GM12878 (cell line): Measurements from ENCODE around the gene FBXW8. TPM values are rescaled to one million over a fixed set of nuclear protein-coding genes. Genes with fewer than 3 reads are reported as not detected.

Experiments
- BCL11A ChIP-seq: IDR thresholded peaks from 2 replicates; pipeline ENCODE4 v1.6.1; 2011; ENCODE audit warnings: low read depth, low read length
- polyA plus RNA-seq, 11 experiments: library from polyadenylated mRNA; depleted of rRNA in 4 of 11; unstranded in 6 of 11; stranded (reverse) in 5 of 11; fragments of >200 nt; fragmentation: Nextera tagmentation in 4 of 11; fragmentation: Illumina TruSeq in 1 of 11; extraction: Ambion mirVana in 4 of 11; extraction: Trizol in 1 of 11; gene quantifications; 1 replicate in 1 of 11; 2 replicates in 10 of 11; pipeline versions ENCODE4 v1.2.1 to v1.2.3, GENCODE V29; 2011 to 2016; ENCODE audit warnings: inconsistent platforms in 2 of 11, missing spikeins in 2 of 11, low read depth in 1 of 11
- total RNA-seq, 4 experiments: library from RNA; depleted of rRNA in 3 of 4; stranded (reverse); fragments of >200 nt in 3 of 4; fragmentation: Illumina TruSeq in 1 of 4; extraction: Trizol in 1 of 4; gene quantifications; 2 replicates each; pipeline versions ENCODE4 v1.2.1 to v1.2.3, GENCODE V29; 2013 to 2021
- TF ChIP-seq, protein P1 (sequence below): fragments of 450-650 bp; IDR thresholded peaks from 2 replicates; pipeline ENCODE4 v1.6.1; 2017; ENCODE audit warnings: mild to moderate bottlenecking, moderate library complexity
- TF ChIP-seq, protein P2 (sequence below): fragments of 450-650 bp; IDR thresholded peaks from 2 replicates; pipeline ENCODE4 v1.6.1; 2017; ENCODE audit warnings: antibody characterized with exemption, mild to moderate bottlenecking, moderate library complexity

FBXW8 gene
- total and polyA plus RNA-seq, 10 of the 15 experiments (the other 5 are each of a cell fraction or from before 2014, with no cell fraction given), result 0.49 to 7.5 (median 4.4) TPM

DNA sequence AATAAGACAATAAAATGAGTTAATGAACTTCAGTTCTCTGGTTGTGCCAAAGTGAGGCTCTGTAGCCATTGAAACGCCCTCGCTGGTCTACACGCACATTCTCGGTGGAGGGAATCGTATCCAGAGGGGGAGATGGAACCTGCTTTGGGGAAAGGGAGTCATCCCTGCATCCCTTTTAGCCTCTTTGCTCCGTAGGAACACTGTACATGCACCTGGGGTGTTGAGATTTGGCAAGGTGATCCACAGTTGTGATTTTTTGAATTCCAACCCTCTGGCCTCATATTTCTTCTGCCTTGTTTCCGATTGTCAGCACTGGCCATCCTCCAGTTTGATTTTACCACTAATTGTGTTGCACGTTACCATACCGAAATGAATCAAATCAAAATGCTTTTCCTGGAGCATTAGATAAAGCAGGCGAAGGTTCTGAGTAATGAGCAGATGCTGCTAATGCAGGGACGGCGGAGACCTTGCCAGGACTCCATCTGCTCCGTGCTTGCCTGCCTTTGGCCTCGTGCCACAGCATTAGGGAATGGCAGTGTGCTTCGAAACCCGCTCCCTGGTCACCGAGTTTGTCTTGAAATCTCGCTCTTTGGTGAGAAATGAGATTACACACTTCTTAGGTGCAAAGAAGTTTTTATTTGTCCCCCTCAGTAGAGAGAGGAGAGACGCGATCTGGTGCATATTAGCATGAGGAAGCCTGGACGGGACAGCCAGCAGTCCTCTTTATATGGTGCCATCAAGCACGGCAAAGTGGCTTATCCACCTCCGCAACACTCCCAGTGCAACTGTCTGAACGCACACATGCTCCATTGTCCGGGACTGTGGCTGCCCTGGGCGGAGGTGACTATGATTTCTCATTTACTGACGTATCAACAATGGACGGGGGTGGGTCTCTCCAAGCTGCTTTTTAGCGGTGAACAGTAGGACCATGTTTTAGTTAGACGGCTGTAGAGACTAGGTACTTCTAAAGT lies 59.1 kb downstream of the FBXW8 start (continued):
- TF ChIP-seq, protein P1, sequence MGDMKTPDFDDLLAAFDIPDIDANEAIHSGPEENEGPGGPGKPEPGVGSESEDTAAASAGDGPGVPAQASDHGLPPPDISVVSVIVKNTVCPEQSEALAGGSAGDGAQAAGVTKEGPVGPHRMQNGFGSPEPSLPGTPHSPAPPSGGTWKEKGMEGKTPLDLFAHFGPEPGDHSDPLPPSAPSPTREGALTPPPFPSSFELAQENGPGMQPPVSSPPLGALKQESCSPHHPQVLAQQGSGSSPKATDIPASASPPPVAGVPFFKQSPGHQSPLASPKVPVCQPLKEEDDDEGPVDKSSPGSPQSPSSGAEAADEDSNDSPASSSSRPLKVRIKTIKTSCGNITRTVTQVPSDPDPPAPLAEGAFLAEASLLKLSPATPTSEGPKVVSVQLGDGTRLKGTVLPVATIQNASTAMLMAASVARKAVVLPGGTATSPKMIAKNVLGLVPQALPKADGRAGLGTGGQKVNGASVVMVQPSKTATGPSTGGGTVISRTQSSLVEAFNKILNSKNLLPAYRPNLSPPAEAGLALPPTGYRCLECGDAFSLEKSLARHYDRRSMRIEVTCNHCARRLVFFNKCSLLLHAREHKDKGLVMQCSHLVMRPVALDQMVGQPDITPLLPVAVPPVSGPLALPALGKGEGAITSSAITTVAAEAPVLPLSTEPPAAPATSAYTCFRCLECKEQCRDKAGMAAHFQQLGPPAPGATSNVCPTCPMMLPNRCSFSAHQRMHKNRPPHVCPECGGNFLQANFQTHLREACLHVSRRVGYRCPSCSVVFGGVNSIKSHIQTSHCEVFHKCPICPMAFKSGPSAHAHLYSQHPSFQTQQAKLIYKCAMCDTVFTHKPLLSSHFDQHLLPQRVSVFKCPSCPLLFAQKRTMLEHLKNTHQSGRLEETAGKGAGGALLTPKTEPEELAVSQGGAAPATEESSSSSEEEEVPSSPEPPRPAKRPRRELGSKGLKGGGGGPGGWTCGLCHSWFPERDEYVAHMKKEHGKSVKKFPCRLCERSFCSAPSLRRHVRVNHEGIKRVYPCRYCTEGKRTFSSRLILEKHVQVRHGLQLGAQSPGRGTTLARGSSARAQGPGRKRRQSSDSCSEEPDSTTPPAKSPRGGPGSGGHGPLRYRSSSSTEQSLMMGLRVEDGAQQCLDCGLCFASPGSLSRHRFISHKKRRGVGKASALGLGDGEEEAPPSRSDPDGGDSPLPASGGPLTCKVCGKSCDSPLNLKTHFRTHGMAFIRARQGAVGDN, result no peak
- TF ChIP-seq BCL11A, result no peak
- TF ChIP-seq, protein P2, sequence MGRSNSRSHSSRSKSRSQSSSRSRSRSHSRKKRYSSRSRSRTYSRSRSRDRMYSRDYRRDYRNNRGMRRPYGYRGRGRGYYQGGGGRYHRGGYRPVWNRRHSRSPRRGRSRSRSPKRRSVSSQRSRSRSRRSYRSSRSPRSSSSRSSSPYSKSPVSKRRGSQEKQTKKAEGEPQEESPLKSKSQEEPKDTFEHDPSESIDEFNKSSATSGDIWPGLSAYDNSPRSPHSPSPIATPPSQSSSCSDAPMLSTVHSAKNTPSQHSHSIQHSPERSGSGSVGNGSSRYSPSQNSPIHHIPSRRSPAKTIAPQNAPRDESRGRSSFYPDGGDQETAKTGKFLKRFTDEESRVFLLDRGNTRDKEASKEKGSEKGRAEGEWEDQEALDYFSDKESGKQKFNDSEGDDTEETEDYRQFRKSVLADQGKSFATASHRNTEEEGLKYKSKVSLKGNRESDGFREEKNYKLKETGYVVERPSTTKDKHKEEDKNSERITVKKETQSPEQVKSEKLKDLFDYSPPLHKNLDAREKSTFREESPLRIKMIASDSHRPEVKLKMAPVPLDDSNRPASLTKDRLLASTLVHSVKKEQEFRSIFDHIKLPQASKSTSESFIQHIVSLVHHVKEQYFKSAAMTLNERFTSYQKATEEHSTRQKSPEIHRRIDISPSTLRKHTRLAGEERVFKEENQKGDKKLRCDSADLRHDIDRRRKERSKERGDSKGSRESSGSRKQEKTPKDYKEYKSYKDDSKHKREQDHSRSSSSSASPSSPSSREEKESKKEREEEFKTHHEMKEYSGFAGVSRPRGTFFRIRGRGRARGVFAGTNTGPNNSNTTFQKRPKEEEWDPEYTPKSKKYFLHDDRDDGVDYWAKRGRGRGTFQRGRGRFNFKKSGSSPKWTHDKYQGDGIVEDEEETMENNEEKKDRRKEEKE, result no peak
